ENCODE measurements around the gene GDF7.
A peak's percentile ranks its signal among the peaks of the same experiment; 100 is the strongest.

GDF7 gene

DNA sequence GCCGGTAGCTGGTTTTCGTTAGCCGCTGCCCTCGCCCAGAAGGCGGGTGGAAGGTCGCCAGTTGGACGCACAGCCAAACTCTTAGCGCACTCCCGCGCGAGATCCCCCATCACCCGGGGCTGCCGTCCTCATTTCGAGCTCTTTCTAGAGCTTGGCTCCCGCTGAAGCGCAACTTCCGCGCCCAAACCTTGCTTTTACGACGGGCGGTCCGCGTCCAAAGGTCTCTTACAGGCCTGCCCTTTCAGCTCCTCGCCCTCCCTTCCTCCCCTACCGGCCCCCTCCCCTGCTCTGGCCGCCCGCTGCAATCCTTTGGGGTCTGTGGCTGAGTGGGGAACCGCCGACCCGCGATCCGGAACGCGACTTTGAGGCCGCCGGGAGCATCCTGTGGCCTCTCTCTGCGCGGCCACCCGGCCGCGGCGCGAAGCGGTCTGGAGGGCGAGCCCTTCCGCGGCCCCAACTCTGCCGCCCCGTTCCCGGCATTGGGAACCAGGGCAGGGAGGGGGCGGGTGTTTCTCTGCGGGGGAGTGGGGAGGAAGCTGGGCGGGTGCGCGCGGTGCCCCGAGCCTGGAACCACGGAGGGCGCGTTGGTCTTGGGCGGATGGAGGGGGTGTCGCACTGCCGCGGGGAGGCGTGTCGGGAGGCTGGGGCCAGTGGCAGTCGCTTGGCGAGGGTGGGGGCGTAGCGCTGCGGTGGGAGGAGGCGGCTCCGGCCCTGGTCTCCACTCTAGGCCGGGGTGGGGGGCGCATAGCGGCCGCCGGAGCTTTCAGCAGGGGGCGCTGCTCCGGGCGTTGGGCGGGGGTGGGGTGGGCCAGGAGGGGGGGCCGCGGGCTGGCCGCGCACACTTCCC, at the start of gene GDF7:
Gene GDF7 (plus strand): TSS at position 841 of the 847 bp plus-strand sequence. CDS start 96 bp downstream, outside the sequence.
- peak within 1 kb of the TSS; percentile 100 for H3K9ac ChIP-seq (ENCODE audit: low read length)
- peak within 1 kb of the TSS; percentile 100 for H3K4me2 ChIP-seq (ENCODE audit: low read length)
- H3K4me1 ChIP-seq (ENCODE audit: low read length) = peaks cover 28% of the 10 kb centered on the region
- H3K27ac ChIP-seq (ENCODE audit: low read length) = peak within 1 kb of the TSS; percentile 55
- H3K27me3 ChIP-seq (ENCODE audit: low read depth, low read length) = peaks cover 39% of the 10 kb centered on the region
- H3K4me3 ChIP-seq (ENCODE audit: low read length) = peak within 1 kb of the TSS; percentile 100
- H4K20me1 ChIP-seq (ENCODE audit: insufficient read depth, low read length) = no peaks in the 10 kb centered on the region
- H3K79me2 ChIP-seq (ENCODE audit: low read length) = peaks cover 38% of the 10 kb centered on the region
- H3K9me3 ChIP-seq (ENCODE audit: insufficient read depth, low read length) = no peaks in the 10 kb centered on the region
- H2AFZ ChIP-seq (ENCODE audit: low read depth, low read length) = peak within 1 kb of the TSS; percentile 75; the same call in 1 of the 2 replicates
- H3K36me3 ChIP-seq (replicated peaks; ENCODE audit: low read depth, low read length) = peaks cover 20% of the 10 kb centered on the region
- TF ChIP-seq, protein P1, sequence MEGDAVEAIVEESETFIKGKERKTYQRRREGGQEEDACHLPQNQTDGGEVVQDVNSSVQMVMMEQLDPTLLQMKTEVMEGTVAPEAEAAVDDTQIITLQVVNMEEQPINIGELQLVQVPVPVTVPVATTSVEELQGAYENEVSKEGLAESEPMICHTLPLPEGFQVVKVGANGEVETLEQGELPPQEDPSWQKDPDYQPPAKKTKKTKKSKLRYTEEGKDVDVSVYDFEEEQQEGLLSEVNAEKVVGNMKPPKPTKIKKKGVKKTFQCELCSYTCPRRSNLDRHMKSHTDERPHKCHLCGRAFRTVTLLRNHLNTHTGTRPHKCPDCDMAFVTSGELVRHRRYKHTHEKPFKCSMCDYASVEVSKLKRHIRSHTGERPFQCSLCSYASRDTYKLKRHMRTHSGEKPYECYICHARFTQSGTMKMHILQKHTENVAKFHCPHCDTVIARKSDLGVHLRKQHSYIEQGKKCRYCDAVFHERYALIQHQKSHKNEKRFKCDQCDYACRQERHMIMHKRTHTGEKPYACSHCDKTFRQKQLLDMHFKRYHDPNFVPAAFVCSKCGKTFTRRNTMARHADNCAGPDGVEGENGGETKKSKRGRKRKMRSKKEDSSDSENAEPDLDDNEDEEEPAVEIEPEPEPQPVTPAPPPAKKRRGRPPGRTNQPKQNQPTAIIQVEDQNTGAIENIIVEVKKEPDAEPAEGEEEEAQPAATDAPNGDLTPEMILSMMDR (IDR thresholded peaks at IDR 0.05; ENCODE audit: low read depth, low read length) = peak; percentile 45; the same call in 1 of the 2 replicates
- TF ChIP-seq EZH2phosphoT487 (IDR thresholded peaks at IDR 0.05; ENCODE audit: low read depth) = no peak

DNA sequence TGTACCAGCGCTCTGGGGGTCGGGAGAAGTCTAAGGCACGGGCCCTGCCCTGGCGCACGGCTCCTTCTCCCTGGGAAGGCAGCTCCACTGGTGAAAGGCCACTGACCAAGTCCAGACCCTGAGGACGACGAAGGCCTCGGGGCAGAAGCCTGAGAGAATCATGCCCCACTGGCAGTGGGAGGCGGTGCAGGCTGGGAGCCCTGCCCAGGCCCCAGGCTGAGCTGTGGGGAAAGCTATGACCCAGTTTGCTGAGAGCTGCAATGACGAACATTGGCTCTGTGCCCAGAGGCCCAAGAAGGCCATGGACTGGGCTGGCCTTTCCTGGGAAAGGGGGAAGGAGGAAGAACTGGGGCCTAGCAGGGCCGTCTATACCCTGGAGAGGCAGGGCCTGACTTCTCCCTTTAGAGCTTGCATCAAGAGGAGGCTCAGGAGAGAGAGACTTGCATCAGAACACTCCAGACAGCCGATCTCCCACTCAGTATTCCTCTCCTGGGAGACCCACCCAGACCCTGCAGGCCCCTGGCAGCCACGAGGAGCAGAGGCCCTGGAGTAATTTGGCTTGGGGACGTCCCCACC, 49.0 kb upstream of the GDF7 start:
- no peak overlapping the region for H3K27ac ChIP-seq (ENCODE audit: low read length)
- H3K4me2 ChIP-seq (ENCODE audit: low read length) = no peak overlapping the region
- H4K20me1 ChIP-seq (ENCODE audit: insufficient read depth, low read length) = no peaks in the 10 kb centered on the region
- H3K4me1 ChIP-seq (ENCODE audit: low read length) = peaks cover 8% of the 10 kb centered on the region
- no peak overlapping the region for H2AFZ ChIP-seq (ENCODE audit: low read depth, low read length)
- H3K9ac ChIP-seq (ENCODE audit: low read length) = no peak overlapping the region
- no peaks in the 10 kb centered on the region for H3K9me3 ChIP-seq (ENCODE audit: insufficient read depth, low read length)
- H3K27me3 ChIP-seq (ENCODE audit: low read depth, low read length) = no peaks in the 10 kb centered on the region
- TF ChIP-seq, protein P1 (IDR thresholded peaks at IDR 0.05; ENCODE audit: low read depth, low read length) = no peak
- TF ChIP-seq EZH2phosphoT487 (IDR thresholded peaks at IDR 0.05; ENCODE audit: low read depth) = no peak
- no peaks in the 10 kb centered on the region for H3K79me2 ChIP-seq (ENCODE audit: low read length)
- H3K36me3 ChIP-seq (replicated peaks; ENCODE audit: low read depth, low read length) = no peaks in the 10 kb centered on the region
- H3K4me3 ChIP-seq (ENCODE audit: low read length) = no peak overlapping the region

DNA sequence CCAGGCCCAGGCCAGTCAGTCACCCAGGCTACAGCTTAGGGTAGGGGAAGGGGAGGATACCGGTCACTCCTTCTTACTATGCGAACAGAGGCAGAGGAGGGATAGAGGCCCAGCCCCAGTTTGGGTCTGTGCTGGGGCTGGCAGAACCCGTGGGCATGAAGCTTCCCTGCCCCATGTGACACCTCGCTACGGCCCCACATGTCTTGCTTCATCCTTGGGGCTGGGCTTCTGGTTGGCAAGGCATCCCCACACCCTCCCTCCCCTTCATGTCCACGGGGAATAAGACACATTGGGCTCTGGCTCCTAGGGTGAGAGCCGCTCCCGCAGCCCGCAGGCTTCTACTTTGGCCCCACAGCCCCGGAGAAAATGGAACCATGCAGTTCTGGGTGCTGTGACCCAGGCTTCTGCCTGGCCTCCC, 48.5 kb upstream of the GDF7 start:
- H3K4me1 ChIP-seq (ENCODE audit: low read length) = peaks cover 8% of the 10 kb centered on the region
- H3K27ac ChIP-seq (ENCODE audit: low read length) = no peak overlapping the region
- H2AFZ ChIP-seq (ENCODE audit: low read depth, low read length) = no peak overlapping the region
- H4K20me1 ChIP-seq (ENCODE audit: insufficient read depth, low read length) = no peaks in the 10 kb centered on the region
- H3K36me3 ChIP-seq (replicated peaks; ENCODE audit: low read depth, low read length) = no peaks in the 10 kb centered on the region
- no peak overlapping the region for H3K9ac ChIP-seq (ENCODE audit: low read length)
- no peak for TF ChIP-seq EZH2phosphoT487 (IDR thresholded peaks at IDR 0.05; ENCODE audit: low read depth)
- TF ChIP-seq, protein P1 (IDR thresholded peaks at IDR 0.05; ENCODE audit: low read depth, low read length) = no peak
- H3K9me3 ChIP-seq (ENCODE audit: insufficient read depth, low read length) = no peaks in the 10 kb centered on the region
- no peaks in the 10 kb centered on the region for H3K79me2 ChIP-seq (ENCODE audit: low read length)
- H3K4me3 ChIP-seq (ENCODE audit: low read length) = no peak overlapping the region
- H3K4me2 ChIP-seq (ENCODE audit: low read length) = no peak overlapping the region
- no peaks in the 10 kb centered on the region for H3K27me3 ChIP-seq (ENCODE audit: low read depth, low read length)

DNA sequence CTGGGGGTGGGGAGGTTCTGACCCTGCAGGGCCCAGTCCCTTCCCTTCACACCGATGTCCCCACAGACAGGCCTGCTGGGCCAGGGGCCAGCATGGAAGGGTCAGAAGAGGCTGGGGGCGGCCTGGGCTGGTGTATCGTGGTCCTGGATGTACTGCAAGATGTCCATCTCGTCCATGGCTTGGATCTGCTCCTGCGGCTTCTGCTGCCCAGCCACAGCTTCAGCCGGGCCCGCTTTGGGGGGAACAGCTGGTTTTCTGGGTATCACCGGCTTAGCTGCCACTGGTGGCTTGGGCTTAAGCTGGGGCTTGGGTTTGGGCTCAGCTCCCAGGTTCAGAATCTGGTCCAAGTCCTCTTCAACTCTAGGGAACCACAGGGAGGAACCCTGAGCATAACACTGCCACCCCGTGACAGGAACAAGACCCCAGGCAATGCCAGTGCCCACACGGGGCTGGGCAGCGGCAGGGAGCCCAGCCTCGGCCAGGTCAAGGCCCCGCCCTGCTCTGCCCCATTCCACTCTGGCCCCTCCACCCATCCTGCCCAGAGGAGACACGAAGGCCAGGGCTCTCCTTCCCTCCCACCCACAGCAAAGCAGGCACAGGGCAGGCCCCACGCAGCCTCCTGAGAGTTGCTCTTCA, 47.9 kb upstream of the GDF7 start:
- Histone ChIP-seq H3K4me3 (ENCODE audit: low read length) (no peak overlapping the region), H4K20me1 (ENCODE audit: insufficient read depth, low read length) (no peaks in the 10 kb centered on the region), H3K9me3 (ENCODE audit: insufficient read depth, low read length) (no peaks in the 10 kb centered on the region), H3K27me3 (ENCODE audit: low read depth, low read length) (no peaks in the 10 kb centered on the region), H3K9ac (ENCODE audit: low read length) (no peak overlapping the region), H2AFZ (ENCODE audit: low read depth, low read length) (no peak overlapping the region), H3K4me1 (ENCODE audit: low read length) (peaks cover 7% of the 10 kb centered on the region), H3K36me3 (replicated peaks; ENCODE audit: low read depth, low read length) (no peaks in the 10 kb centered on the region), H3K4me2 (ENCODE audit: low read length) (no peak overlapping the region), H3K27ac (ENCODE audit: low read length) (no peak overlapping the region), H3K79me2 (ENCODE audit: low read length) (no peaks in the 10 kb centered on the region)
- TF ChIP-seq EZH2phosphoT487 (IDR thresholded peaks at IDR 0.05; ENCODE audit: low read depth) = no peak
- TF ChIP-seq, protein P1 (IDR thresholded peaks at IDR 0.05; ENCODE audit: low read depth, low read length) = no peak
